DND-41 (cell line): ENCODE data around the gene KIF17.

Experiments used
- CTCF ChIP-seq: IDR thresholded peaks from 2 replicates; pipeline ENCODE4 v1.5.1; 2012; ENCODE audit warnings: borderline replicate concordance, low read length, moderate library complexity, mild to moderate bottlenecking; ENCODE audit not compliant: poor library complexity, severe bottlenecking; ENCODE audit errors: extremely low read depth
- EZH2 ChIP-seq: IDR thresholded peaks from 3 replicates; pipeline ENCODE4 v1.6.1; 2012; ENCODE audit warnings: borderline replicate concordance, low read depth, mild to moderate bottlenecking, moderate library complexity, low read length, inconsistent platforms; ENCODE audit not compliant: severe bottlenecking

DNA sequence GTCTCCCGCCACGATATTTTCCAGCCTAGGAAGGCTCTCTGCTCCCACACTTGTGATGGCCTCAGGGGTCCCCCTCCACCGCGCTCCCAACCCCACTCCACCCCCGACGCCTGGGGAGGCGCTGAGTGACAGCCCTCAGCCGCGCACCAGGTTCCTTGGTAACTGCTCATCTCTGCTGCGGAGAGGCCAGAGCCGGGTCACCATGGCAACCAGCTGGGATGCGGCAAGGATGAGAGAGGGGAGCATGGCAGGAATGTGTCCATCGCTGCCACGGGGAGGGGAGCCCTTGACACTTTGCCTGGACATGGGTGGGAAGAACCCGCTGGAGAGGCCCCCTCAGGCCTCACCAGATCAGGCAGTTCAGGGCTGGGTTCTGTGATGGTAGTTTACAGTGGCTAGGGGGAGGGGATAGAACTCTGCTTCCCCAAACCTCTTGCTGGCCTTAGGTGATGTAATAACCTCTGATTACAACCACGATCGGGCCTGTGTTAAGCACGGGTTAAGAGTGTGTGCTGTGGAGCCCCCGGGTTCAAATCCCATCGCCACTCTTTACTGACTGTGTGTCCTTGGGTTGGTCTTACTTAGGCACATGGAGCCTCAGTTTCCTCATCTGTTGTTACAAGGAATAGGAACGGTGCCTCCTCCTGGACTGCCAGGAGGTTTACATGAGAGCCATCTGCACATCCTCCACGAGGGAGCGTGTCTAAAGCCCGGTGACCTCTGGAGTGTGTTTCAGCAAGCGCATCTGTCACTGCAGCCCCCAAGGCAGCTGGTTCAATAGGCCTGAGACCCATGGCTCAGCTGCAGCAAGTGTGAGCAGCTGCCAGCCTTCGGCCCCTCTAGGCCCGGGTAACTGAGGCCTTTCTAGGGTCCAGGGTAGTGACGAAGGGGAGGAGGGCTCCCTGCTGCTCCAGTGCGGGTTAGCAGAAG lies 6.3 kb downstream of the KIF17 start:
- TF ChIP-seq EZH2: no peak
- TF ChIP-seq CTCF: no peak
